DMS153 (cell line): Measurements from ENCODE around the gene KCNJ5.
A peak's percentile ranks its signal among the peaks of the same experiment; 100 is the strongest.

Source experiments
- DNase-seq: peaks from one replicate; lab custom pipeline; 2025; lab: John Stamatoyannopoulos, UW

KCNJ5 gene

GRCh38 chr11:128871168-128871610, 20.0 kb upstream of the KCNJ5 start:
- no peak for DNase-seq

- DNase-seq, result no peak
These were observed 19.1 kb upstream of the KCNJ5 start for GRCh38 chr11:128872094-128872493.

- DNase-seq, result no peak
These were observed 18.6 kb upstream of the KCNJ5 start for GRCh38 chr11:128872594-128872993.

GRCh38 chr11:128874427-128874826, 16.7 kb upstream of the KCNJ5 start:
- DNase-seq, result no peak

- DNase-seq, result no peak
These were observed 15.0 kb upstream of the KCNJ5 start for GRCh38 chr11:128876133-128876650.

- no peak for DNase-seq
These were observed 13.4 kb upstream of the KCNJ5 start for GRCh38 chr11:128877726-128878125.

GRCh38 chr11:128878455-128878854, 12.7 kb upstream of the KCNJ5 start:
- no peak for DNase-seq

GRCh38 chr11:128879817-128880216, 11.3 kb upstream of the KCNJ5 start:
- DNase-seq, result no peak

- DNase-seq, result no peak
These were observed 9.9 kb upstream of the KCNJ5 start for GRCh38 chr11:128881221-128881620.

- DNase-seq, result no peak
These were observed 8.7 kb upstream of the KCNJ5 start for GRCh38 chr11:128882451-128882850.

- no peak for DNase-seq
These were observed 7.1 kb upstream of the KCNJ5 start for GRCh38 chr11:128884054-128884453.

GRCh38 chr11:128884703-128885338, 6.3 kb upstream of the KCNJ5 start:
- peak; percentile 61 for DNase-seq

GRCh38 chr11:128886406-128887124, 4.6 kb upstream of the KCNJ5 start:
- peak; percentile 19 for DNase-seq

GRCh38 chr11:128888034-128888985, 2.8 kb upstream of the KCNJ5 start:
- no peak for DNase-seq

- no peak for DNase-seq
These were observed 1.4 kb upstream of the KCNJ5 start for GRCh38 chr11:128889657-128890213.

GRCh38 chr11:128890216-128890542, 977 bp upstream of the KCNJ5 start:
- no peak for DNase-seq

GRCh38 chr11:128891913-128892398, 800 bp downstream of the KCNJ5 start:
- no peak for DNase-seq

GRCh38 chr11:128892866-128893565, 1.9 kb downstream of the KCNJ5 start:
- no peak for DNase-seq

GRCh38 chr11:128893578-128894285, 2.6 kb downstream of the KCNJ5 start:
- no peak for DNase-seq

GRCh38 chr11:128894286-128894681, 3.1 kb downstream of the KCNJ5 start:
- no peak for DNase-seq

- DNase-seq, result no peak
These were observed 3.5 kb downstream of the KCNJ5 start for GRCh38 chr11:128894685-128895084.
